Neural progenitor cell (in vitro differentiated cells): ENCODE data around the gene KIF2C. TPM values are rescaled to one million over a fixed set of nuclear protein-coding genes. Genes with fewer than 3 reads are reported as not detected.
"Not testable (repeated sequence)": the region's sequence is repeated elsewhere in the genome, so short reads cannot be mapped to it uniquely, and the experiment has no call there.

Experiments used
- DNase-seq: peaks from one replicate; pipeline ENCODE4 v3.0.0-alpha.2; 2016; ENCODE audit warnings: low spot score
- H2AFZ ChIP-seq: fragments of 200-600 bp; sonication (generic); replicated peaks from 2 replicates; pipeline ENCODE4 v1.6.1; 2016; ENCODE audit warnings: antibody characterized with exemption
- H3F3A ChIP-seq: fragments of 200-600 bp; sonication (generic); 2 replicates; pipeline ENCODE4 v1.6.1; 2016; ENCODE audit warnings: antibody characterized with exemption, low read depth
- H3K27ac ChIP-seq: fragments of 200-600 bp; sonication (generic); 2 replicates; pipeline ENCODE4 v1.5.1; 2016; ENCODE audit warnings: mild to moderate bottlenecking
- H3K27me3 ChIP-seq: fragments of 200-600 bp; sonication (generic); 2 replicates; pipeline ENCODE4 v1.6.1; 2016; ENCODE audit warnings: mild to moderate bottlenecking, moderate library complexity
- H3K36me3 ChIP-seq: fragments of 200-600 bp; sonication (generic); 2 replicates; pipeline ENCODE4 v1.5.1; 2016
- H3K4me1 ChIP-seq: fragments of 200-600 bp; sonication (generic); 2 replicates; pipeline ENCODE4 v1.6.1; 2016; ENCODE audit warnings: mixed run types
- H3K4me2 ChIP-seq: fragments of 200-600 bp; sonication (generic); 2 replicates; pipeline ENCODE4 v1.6.1; 2016
- H3K4me3 ChIP-seq: fragments of 200-600 bp; sonication (generic); 2 replicates; pipeline ENCODE4 v1.5.1; 2016
- H3K79me2 ChIP-seq: fragments of 200-600 bp; sonication (generic); 2 replicates; pipeline ENCODE4 v1.6.1; 2016; ENCODE audit warnings: low read depth
- H3K9ac ChIP-seq: fragments of 200-600 bp; sonication (generic); 2 replicates; pipeline ENCODE4 v1.6.1; 2016
- H3K9me3 ChIP-seq: fragments of 200-600 bp; sonication (generic); 2 replicates; pipeline ENCODE4 v1.5.1; 2016; ENCODE audit warnings: low read depth
- H4K20me1 ChIP-seq: fragments of 200-600 bp; sonication (generic); 2 replicates; pipeline ENCODE4 v1.6.1; 2016; ENCODE audit warnings: low read depth
- H3K27ac Mint-ChIP-seq: 3 replicates; pipeline ENCODE4 v1.8.0; 2021; ENCODE audit warnings: mixed read lengths
- H3K27me3 Mint-ChIP-seq: 2 replicates; pipeline ENCODE4 v1.8.0; 2022; ENCODE audit warnings: low read depth, mild to moderate bottlenecking, inconsistent platforms, moderate library complexity, mixed read lengths; ENCODE audit not compliant: insufficient read depth
- H3K36me3 Mint-ChIP-seq: 3 replicates; pipeline ENCODE4 v1.8.0; 2021; ENCODE audit warnings: mixed read lengths
- H3K4me1 Mint-ChIP-seq: 3 replicates; pipeline ENCODE4 v1.8.0; 2021; ENCODE audit warnings: mixed read lengths
- H3K4me3 Mint-ChIP-seq: 3 replicates; pipeline ENCODE4 v1.8.0; 2021; ENCODE audit warnings: mild to moderate bottlenecking, moderate library complexity, mixed read lengths
- H3K9me3 Mint-ChIP-seq: 3 replicates; pipeline ENCODE4 v1.8.0; 2020; ENCODE audit warnings: mixed read lengths
- EZH2 ChIP-seq: fragments of 200-600 bp; sonication (generic); IDR thresholded peaks from 2 replicates; pipeline ENCODE4 v1.6.1; 2017; ENCODE audit warnings: antibody characterized with exemption, mild to moderate bottlenecking, moderate library complexity
- EZH2phosphoT487 ChIP-seq: fragments of 200-600 bp; sonication (generic); IDR thresholded peaks from 2 replicates; pipeline ENCODE4 v1.6.1; 2017; ENCODE audit warnings: antibody characterized with exemption
- total RNA-seq: library from RNA; depleted of rRNA; stranded (reverse); fragments of >200 nt; gene quantifications from 2 replicates; pipeline ENCODE4 v1.2.3, GENCODE V29; 2015; ENCODE audit warnings: low replicate concordance
- TF ChIP-seq, protein P1 (sequence below): fragments of 200-600 bp; sonication (generic); IDR thresholded peaks from 2 replicates; pipeline ENCODE4 v1.5.1; 2017; ENCODE audit warnings: antibody characterized with exemption, mild to moderate bottlenecking

Gene KIF2C
- total RNA-seq, 1 donor from 2014 or later: 133 TPM

DNA sequence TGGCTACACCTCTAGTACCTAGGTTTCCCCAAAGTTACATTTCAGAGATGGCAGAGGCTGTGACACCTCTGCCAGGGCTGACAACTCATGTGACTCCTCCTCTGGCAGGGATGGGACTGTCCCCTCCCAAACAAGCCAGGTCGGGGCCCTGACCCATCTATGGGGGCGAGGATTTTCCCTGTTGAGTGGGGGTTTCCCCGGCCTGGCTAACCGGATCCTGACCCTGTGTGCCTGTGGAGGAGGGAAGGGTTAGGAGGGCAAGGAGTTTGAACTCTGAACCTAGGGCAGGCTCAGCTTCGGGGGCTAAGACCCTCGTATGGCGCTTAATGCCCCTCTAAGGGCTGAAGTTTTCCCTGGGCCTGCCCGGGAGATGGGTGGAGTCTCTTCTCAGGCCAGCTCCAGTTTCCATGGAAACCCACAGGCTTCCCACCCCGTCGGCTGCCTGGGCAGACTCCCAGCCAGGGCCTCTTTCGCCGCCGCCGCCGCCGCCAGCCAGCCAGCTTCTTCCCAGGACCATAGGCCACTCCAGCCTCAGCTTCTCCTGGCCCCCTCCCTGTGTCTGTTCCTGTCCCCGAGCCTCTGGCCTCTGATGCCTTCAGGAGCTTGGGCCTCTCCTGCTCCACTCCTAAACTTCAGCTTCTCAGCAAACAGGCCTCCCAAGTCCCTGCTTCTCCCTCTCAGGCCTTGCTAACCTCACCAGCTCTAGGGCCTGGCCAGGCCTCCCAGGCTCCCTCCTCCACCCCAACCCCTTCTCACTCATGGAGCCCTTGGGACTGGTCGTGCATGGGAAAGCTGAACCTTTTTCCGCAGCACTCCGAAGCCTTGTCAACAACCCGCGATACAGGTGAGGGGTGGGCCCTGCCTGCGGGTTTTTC is 68.7 kb downstream of the KIF2C start, which contains the start of gene BTBD19:
Gene BTBD19, plus strand, starts transcription at position 461 of the 875 bp plus-strand sequence. Its CDS starts 298 bp downstream, at position 759.
- Mint-ChIP-seq H3K4me1 (peaks cover 57% of the 10 kb centered on the region), H3K36me3 (peaks cover 6% of the 10 kb centered on the region), H3K4me3 (peak within 1 kb of the TSS; percentile 78), H3K9me3 (no peaks in the 10 kb centered on the region), H3K27ac (peak within 1 kb of the TSS; percentile 100), H3K27me3 (peaks cover 15% of the 10 kb centered on the region)
- TF ChIP-seq, protein P1, sequence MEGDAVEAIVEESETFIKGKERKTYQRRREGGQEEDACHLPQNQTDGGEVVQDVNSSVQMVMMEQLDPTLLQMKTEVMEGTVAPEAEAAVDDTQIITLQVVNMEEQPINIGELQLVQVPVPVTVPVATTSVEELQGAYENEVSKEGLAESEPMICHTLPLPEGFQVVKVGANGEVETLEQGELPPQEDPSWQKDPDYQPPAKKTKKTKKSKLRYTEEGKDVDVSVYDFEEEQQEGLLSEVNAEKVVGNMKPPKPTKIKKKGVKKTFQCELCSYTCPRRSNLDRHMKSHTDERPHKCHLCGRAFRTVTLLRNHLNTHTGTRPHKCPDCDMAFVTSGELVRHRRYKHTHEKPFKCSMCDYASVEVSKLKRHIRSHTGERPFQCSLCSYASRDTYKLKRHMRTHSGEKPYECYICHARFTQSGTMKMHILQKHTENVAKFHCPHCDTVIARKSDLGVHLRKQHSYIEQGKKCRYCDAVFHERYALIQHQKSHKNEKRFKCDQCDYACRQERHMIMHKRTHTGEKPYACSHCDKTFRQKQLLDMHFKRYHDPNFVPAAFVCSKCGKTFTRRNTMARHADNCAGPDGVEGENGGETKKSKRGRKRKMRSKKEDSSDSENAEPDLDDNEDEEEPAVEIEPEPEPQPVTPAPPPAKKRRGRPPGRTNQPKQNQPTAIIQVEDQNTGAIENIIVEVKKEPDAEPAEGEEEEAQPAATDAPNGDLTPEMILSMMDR: no peak
- no peak for TF ChIP-seq EZH2phosphoT487
- no peak for TF ChIP-seq EZH2
- H3K27ac ChIP-seq: peak within 1 kb of the TSS; percentile 18
- peak within 1 kb of the TSS; percentile 71 for H3K4me2 ChIP-seq
- peaks cover 20% of the 10 kb centered on the region for H3F3A ChIP-seq
- peak; percentile 92 for DNase-seq
- H3K79me2 ChIP-seq: no peaks in the 10 kb centered on the region
- no peaks in the 10 kb centered on the region for H3K36me3 ChIP-seq
- peak within 1 kb of the TSS; percentile 17 for H3K4me3 ChIP-seq
- H4K20me1 ChIP-seq: no peaks in the 10 kb centered on the region
- peaks cover 44% of the 10 kb centered on the region for H3K4me1 ChIP-seq
- H3K9me3 ChIP-seq: no peaks in the 10 kb centered on the region
- no peak within 1 kb of the TSS for H2AFZ ChIP-seq
- no peaks in the 10 kb centered on the region for H3K27me3 ChIP-seq
- H3K9ac ChIP-seq: no peak within 1 kb of the TSS

DNA sequence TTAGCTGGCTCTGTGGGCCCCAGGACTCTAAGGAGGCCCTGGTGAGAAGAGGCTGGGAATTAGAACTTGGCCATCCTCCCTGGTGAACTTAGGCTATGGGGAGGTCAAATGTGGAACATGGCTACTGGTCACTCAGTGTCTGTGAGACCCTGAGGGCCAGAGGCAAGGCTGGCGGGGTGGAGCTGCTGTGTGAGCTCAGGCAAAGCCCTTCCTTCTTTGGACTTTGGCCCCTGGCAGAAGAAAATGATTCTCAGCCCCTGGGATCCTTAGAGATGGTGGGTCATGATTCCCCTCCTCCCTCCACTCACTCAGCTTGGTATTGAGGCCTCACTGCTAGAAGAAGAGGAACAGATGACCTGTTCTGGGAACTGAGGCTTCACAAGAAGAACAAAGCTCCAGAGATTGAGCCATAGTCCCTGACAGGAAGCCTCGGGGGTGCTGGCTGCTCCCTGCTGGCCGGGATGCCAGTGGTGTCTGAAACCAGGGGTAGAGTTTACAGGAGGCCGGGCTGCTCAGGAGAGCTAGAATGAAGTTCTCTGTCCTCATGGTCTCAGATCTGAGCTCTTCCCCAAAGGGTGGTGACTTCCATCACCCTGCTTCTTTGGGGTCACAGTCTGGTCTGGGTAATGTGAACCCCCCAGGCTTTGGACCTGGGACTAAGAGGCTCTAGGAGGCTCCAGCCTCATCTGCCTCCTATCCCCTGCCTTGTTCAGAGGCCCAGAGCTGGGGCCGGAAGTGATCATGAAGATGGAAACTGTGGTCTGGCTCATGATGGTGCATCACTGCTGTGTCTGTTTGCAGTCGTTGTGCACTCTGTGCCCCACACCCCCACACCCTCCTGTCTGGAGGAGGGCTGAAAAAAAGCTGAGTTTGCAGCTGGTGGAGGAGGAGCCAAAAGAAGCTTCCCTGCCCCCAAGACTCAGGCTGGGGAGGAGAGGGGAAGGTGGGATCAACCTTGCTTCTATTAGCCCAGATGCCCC is 69.6 kb downstream of the KIF2C start:
- no peak overlapping the region for H3K27ac ChIP-seq
- H3K4me2 ChIP-seq: peak overlapping the region; percentile 71
- H3K9me3 ChIP-seq: no peaks in the 10 kb centered on the region
- H3K4me1 Mint-ChIP-seq: peaks cover 60% of the 10 kb centered on the region
- H2AFZ ChIP-seq: no peak overlapping the region
- peak overlapping the region; percentile 17 for H3K4me3 ChIP-seq
- no peaks in the 10 kb centered on the region for H3K79me2 ChIP-seq
- TF ChIP-seq EZH2phosphoT487 (no peak), EZH2 (no peak)
- TF ChIP-seq, protein P1: no peak
- H3K27me3 Mint-ChIP-seq: peaks cover 15% of the 10 kb centered on the region
- DNase-seq: no peak
- no peaks in the 10 kb centered on the region for H4K20me1 ChIP-seq
- H3K27me3 ChIP-seq: no peaks in the 10 kb centered on the region
- H3F3A ChIP-seq: peaks cover 20% of the 10 kb centered on the region
- peaks cover 50% of the 10 kb centered on the region for H3K4me1 ChIP-seq
- no peaks in the 10 kb centered on the region for H3K36me3 ChIP-seq
- H3K9ac ChIP-seq: no peak overlapping the region
- H3K4me3 Mint-ChIP-seq: peak overlapping the region; percentile 78
- peak overlapping the region; percentile 100 for H3K27ac Mint-ChIP-seq
- H3K36me3 Mint-ChIP-seq: peaks cover 6% of the 10 kb centered on the region
- H3K9me3 Mint-ChIP-seq: no peaks in the 10 kb centered on the region

DNA sequence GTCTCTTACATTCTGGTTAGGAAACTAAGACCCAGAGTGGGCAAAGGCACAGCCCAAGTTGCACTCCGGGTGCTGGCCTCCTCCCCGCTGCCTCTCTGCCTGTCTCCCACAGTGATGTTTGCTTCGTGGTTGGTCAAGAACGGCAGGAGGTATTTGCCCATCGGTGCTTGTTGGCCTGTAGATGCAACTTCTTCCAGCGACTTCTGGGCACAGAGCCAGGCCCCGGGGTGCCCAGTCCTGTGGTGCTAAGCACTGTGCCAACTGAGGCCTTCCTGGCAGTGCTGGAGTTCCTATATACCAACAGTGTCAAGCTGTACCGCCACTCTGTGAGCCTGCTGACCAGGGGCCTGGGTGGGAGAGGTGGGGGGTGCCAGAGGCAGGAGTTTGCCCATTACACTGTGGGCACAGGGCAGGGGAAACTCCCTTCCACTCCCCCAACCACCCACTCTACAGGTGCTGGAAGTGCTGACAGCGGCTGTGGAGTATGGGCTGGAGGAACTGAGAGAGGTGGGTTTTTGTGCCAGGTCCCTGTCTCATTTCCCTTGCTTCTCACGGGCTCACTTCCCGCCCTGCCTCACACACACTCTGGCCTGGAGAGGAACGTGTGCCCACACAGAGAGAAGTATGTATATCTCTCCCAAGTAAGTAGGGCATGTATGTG is 70.6 kb downstream of the KIF2C start:
- H3K36me3 ChIP-seq: no peaks in the 10 kb centered on the region
- H3K36me3 Mint-ChIP-seq: peaks cover 9% of the 10 kb centered on the region
- H3K9me3 ChIP-seq: no peaks in the 10 kb centered on the region
- no peak overlapping the region for H3K4me3 ChIP-seq
- no peak overlapping the region for H3K27ac ChIP-seq
- no peak overlapping the region for H3K4me2 ChIP-seq
- H3K27me3 ChIP-seq: no peaks in the 10 kb centered on the region
- no peaks in the 10 kb centered on the region for H4K20me1 ChIP-seq
- H3F3A ChIP-seq: peaks cover 20% of the 10 kb centered on the region
- TF ChIP-seq EZH2 (no peak), EZH2phosphoT487 (no peak)
- TF ChIP-seq, protein P1: no peak
- H3K9ac ChIP-seq: no peak overlapping the region
- H2AFZ ChIP-seq: no peak overlapping the region
- H3K9me3 Mint-ChIP-seq: no peaks in the 10 kb centered on the region
- DNase-seq: no peak
- peaks cover 63% of the 10 kb centered on the region for H3K4me1 Mint-ChIP-seq
- peak overlapping the region; percentile 93 for H3K27ac Mint-ChIP-seq
- H3K4me3 Mint-ChIP-seq: no peak overlapping the region
- H3K4me1 ChIP-seq: peaks cover 50% of the 10 kb centered on the region
- H3K27me3 Mint-ChIP-seq: peaks cover 21% of the 10 kb centered on the region
- H3K79me2 ChIP-seq: no peaks in the 10 kb centered on the region

DNA sequence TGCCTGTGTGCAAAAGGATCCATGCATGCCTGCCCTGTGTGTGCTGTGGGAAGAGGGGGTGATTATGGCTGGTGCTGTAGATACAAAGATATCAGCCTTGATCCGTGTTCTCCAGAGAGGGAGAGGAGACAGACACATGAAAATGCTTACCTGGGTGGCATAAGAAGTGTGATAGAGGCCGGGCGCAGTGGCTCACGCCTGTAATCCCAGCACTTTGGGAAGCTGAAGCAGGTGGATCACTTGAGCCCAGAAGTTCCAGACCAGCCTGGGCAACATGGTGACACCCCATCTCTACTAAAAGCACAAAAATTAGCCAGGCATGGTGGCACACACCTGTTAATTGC is 71.1 kb downstream of the KIF2C start:
- Mint-ChIP-seq H3K27me3 (peaks cover 22% of the 10 kb centered on the region), H3K27ac (peak overlapping the region; percentile 93), H3K4me1 (peaks cover 63% of the 10 kb centered on the region)
- H3K4me3 ChIP-seq, DNase-seq, H3K4me3 Mint-ChIP-seq, H3K9me3 Mint-ChIP-seq, H3K27ac ChIP-seq, H2AFZ ChIP-seq, H4K20me1 ChIP-seq, H3K79me2 ChIP-seq, H3K27me3 ChIP-seq, H3K36me3 Mint-ChIP-seq, H3K36me3 ChIP-seq, H3K9me3 ChIP-seq, H3K9ac ChIP-seq, H3K4me2 ChIP-seq: not testable (repeated sequence)
- Histone ChIP-seq H3F3A (peaks cover 22% of the 10 kb centered on the region), H3K4me1 (peaks cover 50% of the 10 kb centered on the region)
